CD14-positive monocyte (primary cell): ENCODE measurements around the gene NKPD1. TPM values are rescaled to one million over a fixed set of nuclear protein-coding genes. Genes with fewer than 3 reads are reported as not detected.

Experiments used
- DNase-seq, 3 donors: peaks; one replicate each; pipeline ENCODE4 v3.0.0-alpha.2; 2011 to 2022
- H2AFZ ChIP-seq: 2 replicates; pipeline ENCODE4 v1.6.0; 2012; ENCODE audit warnings: mild to moderate bottlenecking, low read depth, low read length, inconsistent platforms; ENCODE audit not compliant: insufficient read depth, poor library complexity, severe bottlenecking
- H3K27ac ChIP-seq, 2 donors: 1 replicate in 1 of 2; 2 replicates in 1 of 2; pipeline ENCODE4 v1.5.1; 2012 to 2013; ENCODE audit warnings: low read length in 2 of 2, control low read depth in 1 of 2, inconsistent platforms in 1 of 2, low read depth in 1 of 2, mild to moderate bottlenecking in 1 of 2
- H3K27me3 ChIP-seq, 2 donors: one replicate each; pipeline versions ENCODE4 v1.6.0 to v1.6.1; 2011 to 2013; ENCODE audit warnings: low read length in 2 of 2; ENCODE audit not compliant: control insufficient read depth in 2 of 2, insufficient read depth in 2 of 2
- H3K36me3 ChIP-seq, 2 donors: replicated peaks in 1 of 2; 1 replicate in 1 of 2; 2 replicates in 1 of 2; pipeline versions ENCODE4 v1.5.1 to v1.6.1; 2012 to 2013; ENCODE audit warnings: low read length in 2 of 2, control low read depth in 1 of 2, inconsistent platforms in 1 of 2, mild to moderate bottlenecking in 1 of 2; ENCODE audit not compliant: insufficient read depth in 2 of 2, control insufficient read depth in 1 of 2
- H3K4me1 ChIP-seq, 2 donors: 1 replicate in 1 of 2; 2 replicates in 1 of 2; pipeline versions ENCODE4 v1.5.1 to v1.6.1; 2012 to 2013; ENCODE audit warnings: low read length in 2 of 2, control low read depth in 1 of 2, inconsistent platforms in 1 of 2, mild to moderate bottlenecking in 1 of 2, moderate library complexity in 1 of 2; ENCODE audit not compliant: insufficient read depth in 2 of 2, control insufficient read depth in 1 of 2
- H3K4me2 ChIP-seq: replicated peaks from 2 replicates; pipeline ENCODE3; 2012; ENCODE audit warnings: low read length, moderate library complexity, mild to moderate bottlenecking; ENCODE audit not compliant: poor library complexity, severe bottlenecking; ENCODE audit errors: extremely low read depth
- H3K4me3 ChIP-seq, 3 experiments: fragments of 200-600 bp in 1 of 3; sonication (generic) in 1 of 3; replicated peaks in 1 of 3; 1 replicate in 2 of 3; 2 replicates in 1 of 3; pipeline ENCODE4 v1.5.1; 2011 to 2013; ENCODE audit warnings: low read length in 3 of 3, mild to moderate bottlenecking in 3 of 3, control low read depth in 2 of 3, low read depth in 2 of 3, inconsistent platforms in 1 of 3, moderate library complexity in 1 of 3
- H3K79me2 ChIP-seq: 2 replicates; pipeline ENCODE4 v1.6.0; 2012; ENCODE audit warnings: mild to moderate bottlenecking, control low read depth, inconsistent platforms, low read length, moderate library complexity; ENCODE audit not compliant: insufficient read depth
- H3K9ac ChIP-seq: 2 replicates; pipeline ENCODE4 v1.6.0; 2017; ENCODE audit warnings: low read length, mild to moderate bottlenecking; ENCODE audit not compliant: insufficient read depth, poor library complexity, severe bottlenecking
- H3K9me3 ChIP-seq, 2 donors: replicated peaks in 1 of 2; 1 replicate in 1 of 2; 2 replicates in 1 of 2; pipeline versions ENCODE4 v1.5.1 to v1.6.1; 2012 to 2013; ENCODE audit warnings: low read length in 2 of 2, control low read depth in 1 of 2; ENCODE audit not compliant: control insufficient read depth in 1 of 2, insufficient read depth in 1 of 2
- H4K20me1 ChIP-seq: 2 replicates; pipeline ENCODE4 v1.6.0; 2012; ENCODE audit warnings: mild to moderate bottlenecking, low read length, control low read depth, moderate library complexity; ENCODE audit not compliant: insufficient read depth
- H3K27ac Mint-ChIP-seq, 7 donors: one replicate each; pipeline ENCODE4 v1.8.0; 2020; ENCODE audit warnings: mild to moderate bottlenecking in 7 of 7, mixed read lengths in 7 of 7, moderate library complexity in 6 of 7, inconsistent platforms in 2 of 7
- H3K27me3 Mint-ChIP-seq, 3 donors: one replicate each; pipeline ENCODE4 v1.8.0; 2021 to 2022; ENCODE audit warnings: low read depth in 3 of 3, mild to moderate bottlenecking in 3 of 3, mixed read lengths in 3 of 3, moderate library complexity in 3 of 3, inconsistent platforms in 1 of 3
- H3K36me3 Mint-ChIP-seq, 2 donors: one replicate each; pipeline ENCODE4 v1.8.0; 2020; ENCODE audit warnings: mixed read lengths in 2 of 2, inconsistent platforms in 1 of 2, mild to moderate bottlenecking in 1 of 2
- H3K4me1 Mint-ChIP-seq: one replicate; pipeline ENCODE4 v1.8.0; 2020; ENCODE audit warnings: mild to moderate bottlenecking, mixed read lengths
- H3K4me3 Mint-ChIP-seq, 2 donors: one replicate each; pipeline ENCODE4 v1.8.0; 2020; ENCODE audit warnings: mild to moderate bottlenecking in 2 of 2, mixed read lengths in 2 of 2, moderate library complexity in 1 of 2
- H3K9me3 Mint-ChIP-seq, 7 donors: one replicate each; pipeline ENCODE4 v1.8.0; 2020 to 2022; ENCODE audit warnings: mixed read lengths in 7 of 7, mild to moderate bottlenecking in 6 of 7, moderate library complexity in 6 of 7, inconsistent platforms in 2 of 7
- CTCF ChIP-seq: fragments of 200-600 bp; IDR thresholded peaks from one replicate; pipeline ENCODE4 v1.8.0; 2022; ENCODE audit warnings: antibody characterized with exemption, mild to moderate bottlenecking
- WGBS: methylation state at CpG from one replicate; pipeline ENCODE4 v1.1.5; 2013; ENCODE audit warnings: missing lambda C conversion rate; ENCODE audit not compliant: insufficient coverage; 5-methylcytosine and 5-hydroxymethylcytosine counted together
- intact Hi-C, 2 donors: fragments of 100-400 bp; cut with micrococcal nuclease; formaldehyde crosslinking; loops; one replicate each; pipeline versions ENCODE4 v1.15.0 to v1.15.1; 2023
- polyA plus RNA-seq, 3 donors: library from polyadenylated mRNA; depleted of rRNA in 1 of 3; unstranded in 2 of 3; stranded (reverse) in 1 of 3; fragments of 300-500 nt in 2 of 3; fragments of >200 nt in 1 of 3; fragmentation: Illumina TruSeq in 2 of 3; gene quantifications; 1 replicate in 2 of 3; 2 replicates in 1 of 3; pipeline ENCODE4 v1.2.3, GENCODE V29; 2012 to 2021

Gene NKPD1
- polyA plus RNA-seq, 3 donors, result 0.11 TPM; not detected in 2

GRCh38 chr19:45178262-45179071, 17.7 kb upstream of the NKPD1 start, which contains the start of gene BLOC1S3:
Gene BLOC1S3, plus strand, starts transcription at chr19:45178784. Its CDS starts 513 bp downstream, at chr19:45179297.
- H3K4me1 Mint-ChIP-seq, result peaks cover 49% of the 10 kb centered on the region
- intact Hi-C loops, result loop anchor here in 1 of 2 donors (5.0 kb wide), 2 partner anchors 86 to 101 kb away; partner anchors contain the start of genes GEMIN7, PPP1R37 and ZNF296

More at GRCh38 chr19:45178262-45179071, 17.7 kb upstream of the NKPD1 start, which contains the start of gene BLOC1S3:
- Mint-ChIP-seq H3K27ac (peak within 1 kb of the TSS; percentile 95 to 100 (median 98)), H3K36me3 (peaks cover 17 to 26% of the 10 kb centered on the region in 2 donors), H3K27me3 (peaks cover 0 to under 1% (median 0%) of the 10 kb centered on the region in 3 donors), H3K9me3 (peaks cover 0 to 2% (median 0%) of the 10 kb centered on the region in 7 donors), H3K4me3 (peak within 1 kb of the TSS; percentile 88 to 96)
- H4K20me1 ChIP-seq, result peaks cover 31% of the 10 kb centered on the region
- no peaks in the 10 kb centered on the region for H3K9me3 ChIP-seq
- peak within 1 kb of the TSS; percentile 97 for H3K9ac ChIP-seq
- H3K79me2 ChIP-seq, result peaks cover 41% of the 10 kb centered on the region
- peak within 1 kb of the TSS; percentile 77 for H3K4me2 ChIP-seq
- H3K4me1 ChIP-seq, result peaks cover 39 to 53% of the 10 kb centered on the region in 2 donors
- peak; percentile 100 for DNase-seq
- WGBS, result 0% methylated on average over 51 of the region's 51 CpGs
- H3K27ac ChIP-seq, result peak within 1 kb of the TSS; percentile 92 to 99
- H3K36me3 ChIP-seq, result peaks cover 3 to 7% of the 10 kb centered on the region in 2 donors
- peak; percentile 25 for TF ChIP-seq CTCF
- H3K4me3 ChIP-seq, result peak within 1 kb of the TSS; percentile 69 to 92 (median 82)
- peak within 1 kb of the TSS; percentile 85 for H2AFZ ChIP-seq
- H3K27me3 ChIP-seq, result no peaks in the 10 kb centered on the region
